GM12892 (cell line): Measurements from ENCODE around the gene STAMBP.
A peak's percentile ranks its signal among the peaks of the same experiment; 100 is the strongest.
"Not testable (repeated sequence)": the region's sequence is repeated elsewhere in the genome, so short reads cannot be mapped to it uniquely, and the experiment has no call there.

ENCODE experiments used
- DNase-seq: peaks from one replicate; pipeline ENCODE4 v3.0.0; 2011; ENCODE audit not compliant: insufficient read length
- FAIRE-seq: peaks from 2 replicates; lab custom pipeline; 2011; peaks lifted over from hg19 to GRCh38; lab: Jason Lieb, UNC
- POLR2A ChIP-seq: IDR thresholded peaks from 2 replicates; pipeline ENCODE4 v1.6.1; 2011; ENCODE audit warnings: low read depth, low read length, control low read depth
- POLR2AphosphoS5 ChIP-seq: IDR thresholded peaks from 2 replicates; pipeline ENCODE4 v1.6.1; 2011; ENCODE audit warnings: low read depth, low read length, control low read depth
- TAF1 ChIP-seq: IDR thresholded peaks from 2 replicates; pipeline ENCODE4 v1.6.1; 2011; ENCODE audit warnings: low read depth, mild to moderate bottlenecking, control low read depth, low read length, borderline replicate concordance

STAMBP gene

DNA sequence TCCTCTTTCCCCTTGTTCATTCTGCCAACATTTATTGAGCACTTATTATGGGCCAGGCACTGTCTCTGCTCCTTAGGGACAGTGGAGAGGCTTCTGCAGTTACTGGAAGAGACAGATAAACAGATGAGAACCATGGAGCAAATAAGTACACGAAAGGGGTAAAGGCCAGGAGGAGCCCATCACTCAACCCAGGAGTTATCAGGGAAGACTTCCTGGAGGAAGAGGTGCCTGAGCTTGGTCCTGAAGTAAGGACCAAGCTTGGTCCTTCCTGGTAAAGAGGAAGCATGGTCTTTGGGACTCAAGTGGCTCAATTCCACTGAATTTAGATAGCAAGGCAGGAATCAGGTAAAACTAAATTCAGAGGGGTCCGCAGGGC, 65.7 kb downstream of the STAMBP start:
- FAIRE-seq: no peak
- TF ChIP-seq TAF1 (no peak), POLR2A (no peak), POLR2AphosphoS5 (no peak)
- DNase-seq: no peak

DNA sequence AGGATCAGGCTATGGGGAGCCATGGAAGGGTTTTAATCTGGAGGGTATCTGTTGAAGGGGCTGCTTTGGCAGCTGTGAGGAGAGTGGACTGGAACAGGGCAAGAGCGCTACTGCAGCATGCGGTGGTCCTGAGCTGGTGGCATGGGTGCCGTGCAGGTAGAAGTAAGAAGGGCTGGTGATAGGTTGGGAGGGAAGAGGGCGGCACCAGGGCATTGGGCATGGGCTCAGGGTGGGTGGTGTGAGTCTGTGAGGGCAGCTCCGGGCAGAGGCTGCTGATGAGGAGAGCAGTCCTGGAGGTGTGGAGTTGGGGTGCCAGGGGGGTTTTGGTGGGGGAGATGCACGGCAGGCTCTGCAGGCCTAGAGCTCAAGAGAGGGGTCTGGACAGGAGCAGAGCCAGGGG, 66.1 kb downstream of the STAMBP start:
- TF ChIP-seq TAF1 (no peak), POLR2A (no peak), POLR2AphosphoS5 (no peak)
- FAIRE-seq: no peak
- DNase-seq: no peak

DNA sequence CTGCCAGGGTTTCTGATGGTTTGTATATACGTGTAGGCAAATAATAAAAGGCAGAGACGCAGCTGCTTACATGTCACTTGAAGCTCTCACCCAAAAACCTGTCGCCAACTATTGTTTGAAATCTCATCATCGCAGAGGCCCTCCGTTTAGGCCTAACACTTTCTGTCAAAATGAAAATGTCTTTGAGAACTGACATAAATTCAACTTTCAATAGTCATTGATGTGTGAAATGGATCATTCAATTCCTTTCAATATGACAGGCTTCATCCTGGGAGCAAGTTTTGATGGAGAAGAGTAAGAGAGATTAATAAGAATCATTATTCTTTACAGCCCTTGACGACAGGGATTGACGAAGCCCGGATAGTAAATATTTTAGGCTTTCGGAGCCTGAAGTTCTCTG, 66.7 kb downstream of the STAMBP start:
- no peak for TF ChIP-seq POLR2A
- TF ChIP-seq TAF1: no peak

DNA sequence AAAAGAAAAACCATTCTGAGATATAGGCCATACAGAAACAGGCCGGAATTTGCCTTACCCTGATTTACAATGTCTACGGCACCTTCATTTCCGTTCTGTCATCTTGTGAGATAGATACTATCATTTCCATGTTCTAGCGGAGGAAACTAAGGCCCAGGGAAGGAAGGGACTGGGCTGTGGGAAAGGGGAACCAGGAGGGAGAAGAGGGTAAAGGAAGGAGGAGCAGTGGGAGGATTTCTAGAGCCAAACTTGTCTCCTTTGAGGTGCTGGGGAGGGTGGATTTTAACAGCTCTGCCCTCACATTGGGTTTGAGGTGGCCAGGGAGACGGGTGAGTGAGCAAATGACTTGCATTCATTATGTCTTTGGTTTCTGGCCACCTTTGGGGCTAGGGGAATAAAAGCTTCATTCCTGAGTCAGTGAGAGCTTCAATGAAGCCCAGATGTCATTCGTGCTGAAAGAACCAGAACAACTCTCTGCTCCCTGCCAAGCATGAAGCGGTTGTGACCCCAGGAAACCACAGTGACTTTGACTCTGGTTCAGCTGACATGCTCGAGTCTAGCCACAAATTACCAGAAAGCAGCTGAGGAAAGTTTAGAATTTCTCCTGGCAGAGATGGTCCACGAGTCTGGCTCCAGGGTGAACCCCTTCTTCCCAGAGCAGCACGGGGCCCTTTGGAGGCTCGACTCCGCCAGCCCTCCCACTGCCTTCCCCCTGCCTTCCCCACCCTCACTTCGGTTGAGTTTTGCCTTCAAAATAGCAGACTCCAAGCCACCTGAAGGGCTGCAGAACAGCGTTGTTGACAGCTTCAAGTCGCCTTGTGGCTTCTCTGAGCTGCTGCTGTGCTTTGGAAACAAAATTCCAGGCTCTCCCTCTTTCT, 67.8 kb downstream of the STAMBP start:
- no peak for DNase-seq
- peak; percentile 90 for FAIRE-seq
- no peak for TF ChIP-seq TAF1
- no peak for TF ChIP-seq POLR2A
- TF ChIP-seq POLR2AphosphoS5: no peak

More for the DNA sequence above, 66.7 kb downstream of the STAMBP start:
- FAIRE-seq (no peak), DNase-seq (no peak)

DNA sequence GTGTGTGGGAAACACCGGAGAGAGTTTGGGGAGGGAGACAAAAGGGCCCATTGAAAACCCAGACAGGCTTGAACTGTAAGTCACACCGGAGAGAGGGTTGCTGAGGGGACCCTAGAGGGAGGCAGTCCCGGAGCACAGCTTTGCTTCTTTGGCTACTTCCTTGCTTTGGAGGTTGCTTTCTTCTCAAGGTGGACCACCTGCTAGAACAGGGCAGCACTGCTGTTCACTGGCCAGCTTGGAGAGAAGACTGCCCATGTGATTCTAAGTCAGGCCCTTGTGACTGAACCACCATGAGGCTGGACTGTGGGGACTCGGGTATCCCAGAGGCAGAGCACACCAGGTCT, 68.5 kb downstream of the STAMBP start:
- DNase-seq: no peak
- no peak for FAIRE-seq
- TF ChIP-seq TAF1 (no peak), POLR2AphosphoS5 (no peak), POLR2A (no peak)

DNA sequence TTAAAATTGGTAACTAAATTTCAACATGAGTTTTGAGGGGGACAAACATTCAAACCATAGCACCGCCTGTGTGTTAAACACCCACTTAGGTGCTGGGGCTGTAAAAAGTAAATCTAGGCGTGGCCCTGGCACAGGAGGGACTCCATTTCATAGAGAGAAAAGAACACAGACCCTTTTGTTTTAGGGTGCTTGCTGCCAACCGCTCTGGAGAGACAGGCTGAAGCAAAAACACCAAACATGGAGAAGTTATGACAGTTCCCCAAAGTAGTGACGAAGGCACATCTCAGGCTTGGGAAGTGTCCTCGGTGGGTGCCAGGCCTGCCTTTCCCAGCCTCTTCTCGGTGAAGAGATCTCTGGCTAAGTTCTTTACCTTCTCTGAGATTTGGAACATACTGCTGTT, 69.2 kb downstream of the STAMBP start:
- TF ChIP-seq POLR2A: no peak
- TF ChIP-seq POLR2AphosphoS5: no peak
- TF ChIP-seq TAF1: no peak
- FAIRE-seq (no peak), DNase-seq (no peak)

DNA sequence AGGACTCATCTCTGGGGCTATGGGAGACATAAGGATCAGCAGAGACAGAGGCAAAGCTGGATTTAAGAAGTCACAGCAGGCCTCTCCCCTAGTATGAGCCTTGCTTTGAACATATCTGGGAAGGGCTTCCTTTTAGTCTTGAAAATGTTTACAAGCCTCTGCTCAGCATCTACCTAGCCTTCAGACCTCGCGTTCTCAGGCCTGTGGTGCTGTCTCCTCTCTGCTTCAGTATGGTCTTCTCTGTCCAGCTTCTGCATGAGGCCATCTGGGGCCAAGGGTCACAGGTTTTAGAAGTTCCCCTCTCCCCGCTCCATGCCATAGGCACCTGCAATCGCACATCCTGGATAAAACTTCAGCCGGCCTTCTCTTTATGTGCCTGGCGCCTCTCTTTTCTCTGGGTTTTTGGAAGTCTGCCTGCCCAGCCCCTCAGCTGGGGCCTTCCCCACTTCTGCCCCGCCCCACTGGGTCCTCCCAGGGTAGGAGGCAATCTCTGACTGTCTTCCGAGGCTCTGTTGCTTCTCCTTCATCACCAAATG, 71.1 kb downstream of the STAMBP start:
- DNase-seq: no peak
- TF ChIP-seq POLR2AphosphoS5 (no peak), POLR2A (no peak), TAF1 (no peak)
- FAIRE-seq: no peak

DNA sequence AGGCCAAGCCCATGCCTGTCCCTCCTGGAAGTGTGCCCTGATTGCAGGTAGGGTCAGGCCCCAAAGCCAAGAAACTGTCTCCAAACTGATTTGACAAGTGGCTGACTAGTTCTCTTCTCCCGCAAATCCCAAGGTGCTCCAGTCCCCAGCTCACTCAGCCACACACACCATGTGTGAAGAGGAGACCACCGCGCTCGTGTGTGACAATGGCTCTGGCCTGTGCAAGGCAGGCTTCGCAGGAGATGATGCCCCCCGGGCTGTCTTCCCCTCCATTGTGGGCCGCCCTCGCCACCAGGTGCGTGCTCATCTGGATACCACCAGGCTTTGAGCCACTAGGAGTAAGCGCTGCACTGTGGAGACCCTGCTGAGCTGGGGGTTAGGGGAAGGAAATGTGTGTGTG, 72.4 kb downstream of the STAMBP start:
- DNase-seq (no peak), FAIRE-seq (no peak)
- no peak for TF ChIP-seq POLR2AphosphoS5

DNA sequence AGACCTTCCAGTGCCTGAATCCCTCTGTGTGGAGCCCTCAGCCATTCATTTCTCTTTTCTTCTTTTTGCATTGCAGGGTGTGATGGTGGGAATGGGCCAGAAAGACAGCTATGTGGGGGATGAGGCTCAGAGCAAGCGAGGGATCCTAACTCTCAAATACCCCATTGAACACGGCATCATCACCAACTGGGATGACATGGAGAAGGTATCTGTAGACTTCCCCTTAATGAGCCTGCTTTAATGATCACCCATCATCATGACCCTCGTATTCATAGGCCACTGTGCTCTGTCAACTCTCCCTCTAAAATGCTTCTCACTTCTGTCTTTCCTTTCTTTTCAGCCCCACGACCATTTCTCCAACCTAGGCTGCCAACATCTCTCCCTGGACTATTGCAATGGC, 73.5 kb downstream of the STAMBP start:
- TF ChIP-seq TAF1: no peak
- no peak for TF ChIP-seq POLR2A
- no peak for TF ChIP-seq POLR2AphosphoS5

DNA sequence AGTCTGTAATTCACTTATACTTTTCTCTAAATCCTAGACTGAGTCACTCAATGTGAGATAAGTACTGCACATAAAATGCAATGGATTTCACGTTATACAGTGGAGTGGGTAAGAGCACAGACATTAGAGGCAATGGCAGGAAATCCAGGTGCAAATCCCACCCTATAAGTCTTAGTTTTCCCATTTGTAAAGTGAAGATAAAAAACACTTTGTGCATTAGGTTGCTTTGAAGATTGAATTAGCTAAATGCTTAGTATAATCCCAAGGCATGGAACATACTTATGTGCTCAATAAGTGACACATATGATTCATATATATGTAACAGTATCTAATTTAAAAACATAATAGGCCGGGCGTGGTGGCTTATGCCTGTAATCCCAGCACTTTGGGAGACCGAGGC, 74.6 kb downstream of the STAMBP start:
- FAIRE-seq: no peak
- no peak for TF ChIP-seq POLR2A
- TF ChIP-seq POLR2AphosphoS5: no peak
- TF ChIP-seq TAF1: no peak
- no peak for DNase-seq

More for the DNA sequence above, 73.5 kb downstream of the STAMBP start:
- no peak for FAIRE-seq
- DNase-seq: no peak

DNA sequence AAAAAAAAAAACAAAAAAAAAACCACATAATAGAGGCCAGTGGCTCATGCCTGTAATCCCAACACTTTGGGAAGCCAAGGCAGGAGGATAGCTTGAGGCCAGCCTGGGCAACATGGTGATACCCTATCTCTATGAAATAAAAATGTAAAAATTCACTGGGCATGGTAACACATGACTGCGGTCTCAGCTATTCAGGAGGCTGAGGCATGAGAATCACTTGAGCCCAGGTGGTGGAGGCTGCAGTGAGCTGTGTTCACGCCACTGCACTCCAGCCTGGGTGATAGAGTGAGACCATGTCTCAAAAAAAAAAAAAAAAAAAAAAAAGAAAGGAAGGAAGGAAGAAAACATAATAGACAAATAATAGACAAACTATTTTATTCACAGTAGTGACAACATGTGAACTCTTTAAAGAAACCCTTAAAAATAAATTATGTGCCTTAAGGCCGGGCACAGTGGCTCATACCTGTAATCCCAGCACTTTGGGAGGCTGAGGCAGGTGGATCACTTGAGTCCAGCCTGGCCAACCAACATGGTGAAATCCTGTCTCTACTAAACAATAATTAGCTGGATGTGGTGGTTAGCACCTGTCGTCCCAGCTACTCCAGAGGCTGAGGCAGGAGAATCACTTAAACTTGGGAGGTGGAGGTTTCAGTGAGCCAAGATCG, 75.3 kb downstream of the STAMBP start:
- DNase-seq, FAIRE-seq: not testable (repeated sequence)

DNA sequence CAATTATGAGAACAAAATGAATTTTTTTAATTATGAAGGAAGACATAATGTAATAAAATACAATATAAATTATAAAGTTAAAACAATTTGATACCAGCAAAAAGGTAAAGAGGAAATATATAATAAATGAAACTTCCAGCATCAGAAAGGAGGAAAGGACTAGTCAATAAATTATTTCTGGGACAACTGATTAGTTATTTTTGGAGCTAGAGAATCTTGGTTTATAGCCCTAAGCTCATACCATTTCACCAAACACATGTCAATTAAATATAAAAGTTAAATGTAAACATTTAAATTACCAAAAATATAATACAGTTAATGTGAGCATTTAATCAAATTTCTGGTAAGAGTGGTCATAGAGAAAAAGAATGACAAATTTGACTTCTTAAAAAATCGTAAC, 76.2 kb downstream of the STAMBP start:
- DNase-seq (no peak), FAIRE-seq (no peak)

More for the DNA sequence above, 76.2 kb downstream of the STAMBP start:
- no peak for TF ChIP-seq POLR2A
- TF ChIP-seq POLR2AphosphoS5: no peak
- TF ChIP-seq TAF1: no peak
